HG03442 (cell line): Measurements from ENCODE around the gene GTF3C5.

Experiments
- ATAC-seq: cut with Tn5 transposase; IDR thresholded peaks from one replicate; pipeline ENCODE4 v1.9.1; 2021; ENCODE audit warnings: mild to moderate bottlenecking, moderate library complexity; ENCODE audit not compliant: unreplicated experiment

The GTF3C5 gene

GRCh38 chr9:133104718-133105460 is 74.1 kb downstream of the GTF3C5 start:
- no peak for ATAC-seq

- no peak for ATAC-seq
These were observed 74.6 kb downstream of the GTF3C5 start for GRCh38 chr9:133105461-133105770.

- ATAC-seq: no peak
These were observed 75.9 kb downstream of the GTF3C5 start for GRCh38 chr9:133106511-133107244.

- no peak for ATAC-seq
These were observed 76.5 kb downstream of the GTF3C5 start for GRCh38 chr9:133107245-133107722.
